HG02884 (cell line): ENCODE results near the gene USH1C.

ENCODE experiments used
- ATAC-seq: cut with Tn5 transposase; IDR thresholded peaks from one replicate; pipeline ENCODE4 v1.9.1; 2021; ENCODE audit warnings: mild to moderate bottlenecking, moderate library complexity; ENCODE audit not compliant: unreplicated experiment

Gene USH1C

DNA sequence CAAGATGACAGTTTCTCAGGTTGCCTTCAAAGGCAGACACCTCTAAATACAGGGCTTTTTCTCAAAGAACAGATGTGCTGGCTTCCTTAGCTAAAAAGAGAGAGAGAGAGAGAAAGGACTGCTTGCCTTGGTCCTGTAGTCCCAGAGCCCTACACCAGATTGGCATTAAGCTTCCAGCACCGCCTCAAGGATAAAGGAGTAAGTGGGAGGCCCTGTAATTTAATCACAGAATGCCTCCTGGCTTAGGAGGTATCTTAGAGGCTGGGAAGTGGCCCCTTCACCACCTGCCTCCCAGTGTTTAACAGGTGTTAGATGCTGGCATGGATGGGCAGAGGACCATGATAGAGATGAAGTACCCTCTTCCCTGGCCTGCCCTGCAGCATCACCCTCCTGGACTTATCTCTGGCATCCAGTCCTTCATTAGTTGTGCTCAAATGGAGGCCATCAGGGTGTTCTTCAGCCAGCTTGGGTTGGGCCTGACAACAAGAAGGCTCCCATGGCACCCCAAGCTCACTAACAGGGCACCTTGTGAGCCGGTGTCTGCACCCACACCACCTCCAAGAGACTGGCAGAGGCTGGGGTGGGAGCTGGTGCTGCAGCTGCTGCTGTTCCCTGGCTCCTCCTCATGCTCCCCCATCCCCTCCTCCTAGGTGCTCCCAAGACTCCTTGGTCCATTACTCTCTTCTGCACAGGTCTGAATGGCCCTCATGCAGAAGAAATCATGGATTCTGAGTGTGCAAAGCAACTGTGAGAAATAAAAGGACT, 100.1 kb downstream of the USH1C start:
- no peak for ATAC-seq
